Esophagus muscularis mucosa (tissue), 4 donors: ENCODE measurements around the gene STARD5. TPM values are rescaled to one million over a fixed set of nuclear protein-coding genes. Genes with fewer than 3 reads are reported as not detected.

Experiments
- DNase-seq: peaks from one replicate; pipeline ENCODE4 v3.0.0-alpha.2; 2017; ENCODE audit errors: extremely low spot score
- H3K27ac ChIP-seq, 4 donors: fragments of 200-600 bp; sonication (generic); replicated peaks in 1 of 4; 1 replicate in 3 of 4; 2 replicates in 1 of 4; pipeline ENCODE4 v1.5.1; 2016 to 2019; ENCODE audit warnings: mild to moderate bottlenecking in 1 of 4
- H3K27me3 ChIP-seq, 4 donors: fragments of 200-600 bp; sonication (generic); one replicate each; pipeline versions ENCODE4 v1.5.1 to v1.6.0; 2016 to 2019
- H3K36me3 ChIP-seq, 4 donors: fragments of 200-600 bp; sonication (generic); one replicate each; pipeline ENCODE4 v1.5.1; 2016 to 2019
- H3K4me1 ChIP-seq, 4 donors: fragments of 200-600 bp; sonication (generic); one replicate each; pipeline ENCODE4 v1.5.1; 2016 to 2019
- H3K4me3 ChIP-seq, 4 donors: fragments of 200-600 bp; sonication (generic); 1 replicate in 2 of 4; 2 replicates in 2 of 4; pipeline ENCODE4 v1.5.1; 2016 to 2019; ENCODE audit warnings: mild to moderate bottlenecking in 4 of 4, moderate library complexity in 1 of 4
- H3K9me3 ChIP-seq, 4 donors: fragments of 200-600 bp; sonication (generic); 1 replicate in 3 of 4; 2 replicates in 1 of 4; pipeline ENCODE4 v1.5.1; 2016 to 2019
- CTCF ChIP-seq, 3 experiments: fragments of 200-600 bp in 2 of 3; fragments of 450-650 bp in 1 of 3; sonication (generic) in 2 of 3; IDR thresholded peaks; one replicate each; pipeline ENCODE4 v1.5.1; 2017 to 2019; ENCODE audit warnings: antibody characterized with exemption in 3 of 3, mild to moderate bottlenecking in 2 of 3, moderate library complexity in 1 of 3
- EP300 ChIP-seq: sonication (generic); formaldehyde crosslinking; IDR thresholded peaks from one replicate; pipeline ENCODE4 v1.6.1; 2017; ENCODE audit warnings: antibody characterized with exemption
- POLR2A ChIP-seq: fragments of 450-650 bp; IDR thresholded peaks from one replicate; pipeline ENCODE4 v1.6.1; 2017; ENCODE audit warnings: antibody characterized with exemption, moderate library complexity, mild to moderate bottlenecking, low read depth
- POLR2AphosphoS5 ChIP-seq, 2 donors: sonication (generic); formaldehyde crosslinking; IDR thresholded peaks; one replicate each; pipeline ENCODE4 v1.6.1; 2017; ENCODE audit warnings: antibody characterized with exemption in 2 of 2
- WGBS: methylation state at CpG from one replicate; pipeline ENCODE4 v1.1.5; 2018; 5-methylcytosine and 5-hydroxymethylcytosine counted together
- intact Hi-C: fragments of 100-400 bp; cut with DNase I; formaldehyde crosslinking; loops from one replicate; pipeline ENCODE4 v1.15.1; 2023
- total RNA-seq, 4 donors: library from RNA; depleted of rRNA; stranded (reverse); fragments of >200 nt; gene quantifications; one replicate each; pipeline versions ENCODE4 v1.1.0 to v1.2.1, GENCODE V29; 2016

The STARD5 gene
- total RNA-seq, 4 donors from 2014 or later, result 2.7 to 3.7 (median 3.0) TPM

GRCh38 chr15:81363276-81363675, 39.3 kb upstream of the STARD5 start:
- Histone ChIP-seq H3K36me3 (no peaks in the 10 kb centered on the region), H3K4me3 (no peak overlapping the region), H3K27ac (no peak overlapping the region), H3K27me3 (no peaks in the 10 kb centered on the region), H3K9me3 (no peaks in the 10 kb centered on the region), H3K4me1 (no peaks in the 10 kb centered on the region)
- TF ChIP-seq CTCF (IDR thresholded peaks at IDR 0.05) (no peak), EP300 (no peak), POLR2A (no peak), POLR2AphosphoS5 (IDR thresholded peaks at IDR 0.05) (no peak)
- intact Hi-C loops, result no loop called here
- WGBS, result 57% methylated on average over 3 of the region's 3 CpGs
- DNase-seq, result no peak

- Histone ChIP-seq H3K9me3 (no peaks in the 10 kb centered on the region), H3K36me3 (no peaks in the 10 kb centered on the region), H3K4me3 (no peak overlapping the region), H3K27me3 (no peaks in the 10 kb centered on the region), H3K4me1 (no peaks in the 10 kb centered on the region), H3K27ac (no peak overlapping the region)
- TF ChIP-seq CTCF (IDR thresholded peaks at IDR 0.05), result no peak
- no peak for TF ChIP-seq POLR2AphosphoS5 (IDR thresholded peaks at IDR 0.05)
- no peak for TF ChIP-seq EP300
- no peak for TF ChIP-seq POLR2A
- DNase-seq, result peak; percentile 55
- intact Hi-C loops, result no loop called here
- 92% methylated on average over 7 of the region's 11 CpGs for WGBS
Measured at GRCh38 chr15:81362790-81363189, 38.8 kb upstream of the STARD5 start.

GRCh38 chr15:81361891-81362290, 38.0 kb upstream of the STARD5 start:
- 88% methylated on average over 7 of the region's 7 CpGs for WGBS
- no peak overlapping the region for H3K27ac ChIP-seq
- no peaks in the 10 kb centered on the region for H3K36me3 ChIP-seq
- no peaks in the 10 kb centered on the region for H3K9me3 ChIP-seq
- no peak for DNase-seq
- no peaks in the 10 kb centered on the region for H3K4me1 ChIP-seq
- no peak overlapping the region for H3K4me3 ChIP-seq
- TF ChIP-seq CTCF (IDR thresholded peaks at IDR 0.05) (no peak), POLR2AphosphoS5 (IDR thresholded peaks at IDR 0.05) (no peak)
- H3K27me3 ChIP-seq, result no peaks in the 10 kb centered on the region
- intact Hi-C loops, result no loop called here

- DNase-seq, result peak; percentile 90
- Histone ChIP-seq H3K4me1 (no peaks in the 10 kb centered on the region), H3K27ac (no peak overlapping the region), H3K9me3 (no peaks in the 10 kb centered on the region), H3K4me3 (no peak overlapping the region), H3K27me3 (no peaks in the 10 kb centered on the region), H3K36me3 (no peaks in the 10 kb centered on the region)
- 94% methylated on average over 5 of the region's 5 CpGs for WGBS
- intact Hi-C loops, result no loop called here
- TF ChIP-seq POLR2A, result no peak
- TF ChIP-seq POLR2AphosphoS5 (IDR thresholded peaks at IDR 0.05), result no peak
- no peak for TF ChIP-seq CTCF (IDR thresholded peaks at IDR 0.05)
- no peak for TF ChIP-seq EP300
Measured at GRCh38 chr15:81360491-81360890, 36.5 kb upstream of the STARD5 start.

- no peaks in the 10 kb centered on the region for H3K4me1 ChIP-seq
- no peaks in the 10 kb centered on the region for H3K9me3 ChIP-seq
- no peak overlapping the region for H3K4me3 ChIP-seq
- no peak for TF ChIP-seq CTCF (IDR thresholded peaks at IDR 0.05)
- no peak for TF ChIP-seq EP300
- TF ChIP-seq POLR2A, result no peak
- no peak for TF ChIP-seq POLR2AphosphoS5 (IDR thresholded peaks at IDR 0.05)
- H3K27me3 ChIP-seq, result no peaks in the 10 kb centered on the region
- intact Hi-C loops, result no loop called here
- no peaks in the 10 kb centered on the region for H3K36me3 ChIP-seq
- no peak overlapping the region for H3K27ac ChIP-seq
- DNase-seq, result peak; percentile 80
- 92% methylated on average over 6 of the region's 6 CpGs for WGBS
Measured at GRCh38 chr15:81358248-81358647, 34.3 kb upstream of the STARD5 start.
